Body of pancreas (tissue), 4 donors: ENCODE data around the gene CKM. TPM values are rescaled to one million over a fixed set of nuclear protein-coding genes. Genes with fewer than 3 reads are reported as not detected.
"Not testable (repeated sequence)": the region's sequence is repeated elsewhere in the genome, so short reads cannot be mapped to it uniquely, and the experiment has no call there.

Experiments
- ATAC-seq: fragments of 150-250 bp; one replicate; pipeline ENCODE4 v1.9.1; 2016
- DNase-seq, 4 donors: peaks; one replicate each; pipeline ENCODE4 v3.0.0-alpha.2; 2019
- H3K27ac ChIP-seq, 4 donors: fragments of 200-600 bp; sonication (generic); 1 replicate in 3 of 4; 2 replicates in 1 of 4; pipeline versions ENCODE4 v1.5.1 to v1.6.1; 2016 to 2019; ENCODE audit warnings: mild to moderate bottlenecking in 1 of 4, mixed read lengths in 1 of 4, moderate library complexity in 1 of 4
- H3K27me3 ChIP-seq, 2 donors: fragments of 200-600 bp; sonication (generic); one replicate each; pipeline ENCODE4 v1.6.0; 2016; ENCODE audit warnings: mild to moderate bottlenecking in 1 of 2
- H3K36me3 ChIP-seq, 2 donors: fragments of 200-600 bp; sonication (generic); replicated peaks in 1 of 2; 2 replicates each; pipeline ENCODE4 v1.5.1; 2016; ENCODE audit warnings: low read depth in 2 of 2; ENCODE audit not compliant: insufficient read depth in 1 of 2
- H3K4me1 ChIP-seq: fragments of 200-600 bp; sonication (generic); one replicate; pipeline ENCODE4 v1.6.0; 2016
- H3K4me3 ChIP-seq, 2 donors: fragments of 200-600 bp; sonication (generic); 1 replicate in 1 of 2; 2 replicates in 1 of 2; pipeline ENCODE4 v1.5.1; 2016 to 2019
- H3K9me3 ChIP-seq, 3 donors: fragments of 200-600 bp; sonication (generic); 1 replicate in 2 of 3; 2 replicates in 1 of 3; pipeline ENCODE4 v1.5.1; 2016
- POLR2A ChIP-seq, 3 donors: fragments of 450-650 bp; IDR thresholded peaks; one replicate each; pipeline ENCODE4 v1.6.1; 2016; ENCODE audit warnings: antibody characterized with exemption in 3 of 3, mild to moderate bottlenecking in 2 of 3
- WGBS, 2 donors: methylation state at CpG; one replicate each; pipeline ENCODE4 v1.1.5; 2017; 5-methylcytosine and 5-hydroxymethylcytosine counted together
- intact Hi-C: fragments of 100-400 bp; cut with DNase I; formaldehyde crosslinking; loops from one replicate; pipeline ENCODE4 v1.15.1; 2023
- total RNA-seq, 2 donors: library from RNA; depleted of rRNA; stranded (reverse); fragments of >200 nt; gene quantifications; one replicate each; pipeline ENCODE4 v1.1.0, GENCODE V29; 2016
- TF ChIP-seq, protein P1 (sequence below), 7 experiments: fragments of 450-650 bp in 4 of 7; fragments of 200-600 bp in 3 of 7; sonication (generic) in 3 of 7; IDR thresholded peaks; one replicate each; pipeline ENCODE4 v1.5.1; 2016 to 2019; ENCODE audit warnings: antibody characterized with exemption in 7 of 7

The CKM gene
- total RNA-seq, 2 donors from 2014 or later = not detected

DNA sequence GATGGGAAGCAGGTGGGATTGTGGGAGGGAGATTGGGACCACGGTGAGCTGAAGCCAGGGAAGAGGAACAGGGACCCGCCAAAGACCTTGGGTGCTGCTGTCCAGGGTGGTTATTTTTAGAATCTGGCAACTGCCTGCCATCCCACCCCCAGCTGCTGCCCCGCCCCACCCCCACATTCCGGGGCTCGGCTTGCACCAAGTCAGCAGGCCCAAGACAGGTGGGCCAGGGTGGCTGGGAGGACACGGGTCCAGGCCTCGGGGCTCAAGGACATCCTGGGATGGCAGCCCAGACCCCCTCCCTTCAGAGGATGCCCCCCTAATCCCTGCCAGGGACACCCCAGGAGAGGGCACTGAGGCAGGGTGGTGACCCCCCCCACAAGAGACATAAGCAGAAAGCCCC, 827 bp downstream of the CKM start:
- Histone ChIP-seq H3K27me3 (no peaks in the 10 kb centered on the region), H3K27ac (no peak overlapping the region), H3K9me3 (no peaks in the 10 kb centered on the region), H3K4me3 (no peak overlapping the region), H3K36me3 (no peaks in the 10 kb centered on the region), H3K4me1 (peaks cover 17% of the 10 kb centered on the region)
- no peak for ATAC-seq
- intact Hi-C loops = no loop called here
- TF ChIP-seq POLR2A (IDR thresholded peaks at IDR 0.05) = no peak
- TF ChIP-seq, protein P1, sequence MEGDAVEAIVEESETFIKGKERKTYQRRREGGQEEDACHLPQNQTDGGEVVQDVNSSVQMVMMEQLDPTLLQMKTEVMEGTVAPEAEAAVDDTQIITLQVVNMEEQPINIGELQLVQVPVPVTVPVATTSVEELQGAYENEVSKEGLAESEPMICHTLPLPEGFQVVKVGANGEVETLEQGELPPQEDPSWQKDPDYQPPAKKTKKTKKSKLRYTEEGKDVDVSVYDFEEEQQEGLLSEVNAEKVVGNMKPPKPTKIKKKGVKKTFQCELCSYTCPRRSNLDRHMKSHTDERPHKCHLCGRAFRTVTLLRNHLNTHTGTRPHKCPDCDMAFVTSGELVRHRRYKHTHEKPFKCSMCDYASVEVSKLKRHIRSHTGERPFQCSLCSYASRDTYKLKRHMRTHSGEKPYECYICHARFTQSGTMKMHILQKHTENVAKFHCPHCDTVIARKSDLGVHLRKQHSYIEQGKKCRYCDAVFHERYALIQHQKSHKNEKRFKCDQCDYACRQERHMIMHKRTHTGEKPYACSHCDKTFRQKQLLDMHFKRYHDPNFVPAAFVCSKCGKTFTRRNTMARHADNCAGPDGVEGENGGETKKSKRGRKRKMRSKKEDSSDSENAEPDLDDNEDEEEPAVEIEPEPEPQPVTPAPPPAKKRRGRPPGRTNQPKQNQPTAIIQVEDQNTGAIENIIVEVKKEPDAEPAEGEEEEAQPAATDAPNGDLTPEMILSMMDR (IDR thresholded peaks at IDR 0.05) = no peak
- no peak for DNase-seq
- 19 to 49% methylated on average over 3 to 6 of the region's 7 CpGs for WGBS, 2 donors

DNA sequence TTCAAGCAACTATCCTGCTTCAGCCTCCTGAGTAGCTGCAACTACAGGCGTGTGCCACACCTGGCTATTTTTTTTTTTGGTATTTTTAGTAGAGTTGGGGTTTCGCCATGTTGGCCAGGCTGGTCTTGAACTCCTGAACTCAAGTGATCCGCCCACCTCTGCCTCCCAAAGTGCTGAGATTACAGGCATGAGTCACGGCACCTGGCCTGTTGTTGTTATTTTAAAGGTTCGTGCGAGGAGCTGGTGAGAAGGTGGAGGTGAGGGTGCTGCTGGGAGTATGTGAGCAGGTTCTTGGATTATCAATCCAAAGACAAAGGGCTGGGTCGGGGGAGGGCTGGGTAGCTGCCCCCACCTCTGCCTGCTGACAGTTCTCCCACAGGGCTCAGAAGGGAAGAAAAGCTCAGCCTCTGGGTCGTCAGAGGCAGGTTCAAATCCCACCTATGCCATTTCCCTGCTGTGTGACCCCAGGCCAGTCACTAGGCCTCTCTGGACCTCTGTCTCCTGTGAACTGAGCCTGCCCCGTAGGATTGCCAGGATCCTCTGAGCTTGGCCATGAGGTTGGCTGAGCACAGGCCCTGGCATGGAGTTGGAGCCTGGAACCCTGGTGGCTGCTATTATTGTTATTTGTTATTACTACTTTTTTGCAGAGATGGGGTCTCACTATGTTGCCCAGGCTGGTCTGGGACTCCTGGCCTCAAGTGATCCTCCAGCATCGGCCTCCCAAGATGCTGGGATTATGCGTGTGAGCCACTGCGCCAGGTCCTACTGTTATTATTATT, 1.5 kb downstream of the CKM start:
- H3K27me3 ChIP-seq = no peaks in the 10 kb centered on the region
- intact Hi-C loops = no loop called here
- no peak overlapping the region for H3K4me3 ChIP-seq
- peaks cover 12% of the 10 kb centered on the region for H3K4me1 ChIP-seq
- no peak overlapping the region for H3K27ac ChIP-seq
- no peaks in the 10 kb centered on the region for H3K36me3 ChIP-seq
- WGBS, 2 donors = 83 to 84% methylated on average over 10 to 12 of the region's 12 CpGs
- H3K9me3 ChIP-seq = no peaks in the 10 kb centered on the region
- no peak for DNase-seq
- ATAC-seq = no peak
- no peak for TF ChIP-seq POLR2A (IDR thresholded peaks at IDR 0.05)
- TF ChIP-seq, protein P1 (IDR thresholded peaks at IDR 0.05) = no peak

DNA sequence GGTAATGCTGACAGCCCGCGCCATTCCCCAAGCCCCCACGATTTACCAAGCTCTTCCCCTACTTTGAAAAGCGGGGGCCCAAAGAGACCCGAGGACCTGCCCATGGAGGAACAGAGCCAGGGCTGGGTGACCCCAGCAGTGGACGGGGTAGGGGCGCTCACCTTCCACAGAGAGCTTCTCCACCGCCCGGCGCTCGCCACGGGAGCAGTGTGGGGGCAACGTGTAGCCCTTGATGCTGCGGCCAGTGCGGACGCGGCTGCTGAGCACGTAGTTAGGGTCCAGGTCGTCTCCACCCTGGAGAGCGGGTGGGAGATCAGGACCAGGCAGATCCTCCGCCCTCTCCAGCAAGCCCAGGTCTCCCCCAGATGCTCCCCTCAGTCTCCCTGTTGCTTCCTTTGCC, 7.4 kb downstream of the CKM start:
- TF ChIP-seq, protein P1 (IDR thresholded peaks at IDR 0.05) = no peak
- TF ChIP-seq POLR2A (IDR thresholded peaks at IDR 0.05) = no peak
- 15 to 49% methylated on average over 10 to 21 of the region's 21 CpGs for WGBS, 2 donors
- ATAC-seq (no peak), DNase-seq (no peak)
- Histone ChIP-seq H3K36me3 (no peaks in the 10 kb centered on the region), H3K27me3 (no peaks in the 10 kb centered on the region), H3K4me1 (no peaks in the 10 kb centered on the region), H3K9me3 (no peaks in the 10 kb centered on the region), H3K27ac (no peak overlapping the region), H3K4me3 (no peak overlapping the region)
- intact Hi-C loops = no loop called here

DNA sequence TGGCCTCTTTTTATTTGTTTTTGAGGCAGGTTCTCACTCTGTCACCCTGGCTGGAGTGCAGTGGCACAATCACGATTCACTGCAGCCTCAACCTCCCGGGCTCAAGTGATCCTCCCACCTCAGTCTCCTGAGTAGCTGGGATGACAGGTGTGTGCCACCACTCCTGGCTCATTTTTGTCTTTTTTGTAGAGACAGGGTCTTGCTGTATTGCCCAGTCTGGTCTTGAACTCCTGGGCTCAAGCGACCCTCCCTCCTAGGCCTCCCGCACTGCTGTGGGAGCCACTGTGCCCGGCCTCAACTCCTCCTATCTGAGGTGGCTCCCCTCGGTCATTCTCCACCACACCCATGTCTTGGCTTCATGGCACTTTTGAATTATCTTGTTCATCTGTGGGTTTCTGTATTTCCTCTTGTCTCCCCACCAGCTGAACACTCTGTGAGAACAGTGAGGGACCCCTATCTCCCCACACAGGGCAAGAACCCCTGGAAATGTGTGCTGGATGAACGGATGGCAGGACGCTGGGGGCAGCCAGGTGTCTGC, 7.9 kb downstream of the CKM start:
- no peak for DNase-seq
- no peaks in the 10 kb centered on the region for H3K9me3 ChIP-seq
- no peak overlapping the region for H3K27ac ChIP-seq
- no peak overlapping the region for H3K4me3 ChIP-seq
- H3K36me3 ChIP-seq = no peaks in the 10 kb centered on the region
- intact Hi-C loops = no loop called here
- TF ChIP-seq POLR2A (IDR thresholded peaks at IDR 0.05) = no peak
- TF ChIP-seq, protein P1 (IDR thresholded peaks at IDR 0.05) = no peak
- no peaks in the 10 kb centered on the region for H3K4me1 ChIP-seq
- H3K27me3 ChIP-seq = no peaks in the 10 kb centered on the region
- 58 to 70% methylated on average over 6 to 8 of the region's 8 CpGs for WGBS, 2 donors
- no peak for ATAC-seq

DNA sequence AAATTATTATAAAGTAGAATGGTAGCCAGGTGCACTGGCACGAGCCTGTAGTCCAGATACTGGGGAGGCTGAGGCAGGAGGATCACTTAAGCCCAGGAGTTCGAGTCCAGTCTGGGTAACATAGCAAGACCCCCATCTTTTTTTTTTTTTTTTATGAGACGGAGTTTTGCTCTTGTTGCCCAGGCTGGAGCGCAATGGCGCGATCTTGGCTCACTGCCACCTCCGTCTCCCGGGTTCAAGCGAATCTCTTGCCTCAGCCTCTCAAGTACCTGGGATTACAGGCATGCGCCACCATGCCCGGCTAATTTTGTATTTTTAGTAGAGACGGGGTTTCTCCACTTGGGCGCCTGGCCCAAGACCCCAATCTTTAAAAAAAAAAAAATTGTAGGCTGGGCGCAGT, 10.4 kb downstream of the CKM start:
- WGBS, 2 donors = 79 to 88% methylated on average over 14 of the region's 14 CpGs
- H3K4me3 ChIP-seq, H3K9me3 ChIP-seq, H3K27me3 ChIP-seq, intact Hi-C loops, DNase-seq, H3K27ac ChIP-seq, H3K36me3 ChIP-seq, H3K4me1 ChIP-seq, ATAC-seq: not testable (repeated sequence)
